ENCODE measurements around the gene POLR2E. TPM values are rescaled to one million over a fixed set of nuclear protein-coding genes. Genes with fewer than 3 reads are reported as not detected.
A peak's percentile ranks its signal among the peaks of the same experiment; 100 is the strongest.

POLR2E gene
- polyA plus RNA-seq = 237 TPM

- Mint-ChIP-seq H3K9me3 (peaks cover 0 to 2% (median 0%) of the 10 kb centered on the region in 3 donors), H3K4me3 (peak within 1 kb of the TSS; percentile 91 to 98 (median 94)), H3K27ac (peak within 1 kb of the TSS; percentile 88 to 91 (median 89)), H3K36me3 (no peaks in the 10 kb centered on the region), H3K27me3 (peaks cover 1% of the 10 kb centered on the region), H3K4me1 (peaks cover 9 to 20% (median 15%) of the 10 kb centered on the region in 3 donors)
Observed at GRCh38 chr19:1094978-1095701, at the start of gene POLR2E. POLR2E (minus strand) TSS chr19:1095375; CDS start chr19:1095315, 60 bp downstream.

GRCh38 chr19:1144741-1145140 lies 49.6 kb upstream of the POLR2E start:
- Mint-ChIP-seq H3K27me3 (no peaks in the 10 kb centered on the region), H3K4me1 (peaks cover 0 to 1% (median 1%) of the 10 kb centered on the region in 3 donors), H3K27ac (peak overlapping the region; percentile 53 to 92 (median 77)), H3K9me3 (no peaks in the 10 kb centered on the region), H3K36me3 (peaks cover 6% of the 10 kb centered on the region), H3K4me3 (no peak overlapping the region)

DNA sequence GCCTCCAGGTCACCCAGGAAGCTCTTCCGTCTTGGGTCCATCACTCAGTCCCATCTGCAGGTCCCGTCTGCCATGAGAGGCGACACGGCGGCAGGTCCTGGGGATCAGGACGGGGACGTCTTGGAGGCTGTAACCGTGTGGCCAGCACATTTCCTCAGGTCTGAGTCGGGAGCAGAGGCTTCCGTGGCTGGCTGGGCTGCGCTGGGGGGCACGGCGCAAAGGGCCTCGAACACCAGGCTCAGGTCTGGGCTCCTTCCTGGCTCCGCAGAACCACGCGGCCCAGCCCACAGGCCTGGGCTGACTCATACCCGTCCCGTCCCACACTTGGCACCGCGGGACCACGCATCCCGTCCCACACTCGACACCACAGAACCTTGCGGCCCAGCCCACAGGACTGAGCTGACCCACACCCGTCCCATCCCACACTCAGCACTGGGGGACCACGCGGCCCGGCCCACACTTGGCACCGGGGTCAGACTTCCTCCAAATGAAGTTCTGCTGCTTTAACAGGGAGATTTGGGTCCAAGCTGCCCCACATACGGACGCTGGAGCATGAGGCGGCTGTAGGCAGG lies 48.7 kb upstream of the POLR2E start:
- Mint-ChIP-seq H3K4me1 (peaks cover 0 to 1% (median 1%) of the 10 kb centered on the region in 3 donors), H3K27ac (peak overlapping the region in 1 of 3 donors; percentile 77), H3K36me3 (peaks cover 8% of the 10 kb centered on the region), H3K4me3 (no peak overlapping the region), H3K27me3 (no peaks in the 10 kb centered on the region), H3K9me3 (no peaks in the 10 kb centered on the region)

- peaks cover 8% of the 10 kb centered on the region for H3K36me3 Mint-ChIP-seq
- no peaks in the 10 kb centered on the region for H3K9me3 Mint-ChIP-seq
- H3K4me1 Mint-ChIP-seq = peaks cover 0 to 1% (median 1%) of the 10 kb centered on the region in 3 donors
- H3K27ac Mint-ChIP-seq = peak overlapping the region in 1 of 3 donors; percentile 25
- H3K4me3 Mint-ChIP-seq = no peak overlapping the region
- no peaks in the 10 kb centered on the region for H3K27me3 Mint-ChIP-seq
Observed at GRCh38 chr19:1141944-1142343, 46.8 kb upstream of the POLR2E start.

- H3K27me3 Mint-ChIP-seq = no peaks in the 10 kb centered on the region
- peaks cover 0 to 5% (median 1%) of the 10 kb centered on the region in 3 donors for H3K4me1 Mint-ChIP-seq
- peak overlapping the region in 1 of 4 donors; percentile 37 for H3K4me3 Mint-ChIP-seq
- no peaks in the 10 kb centered on the region for H3K9me3 Mint-ChIP-seq
- H3K27ac Mint-ChIP-seq = no peak overlapping the region
- peaks cover 8% of the 10 kb centered on the region for H3K36me3 Mint-ChIP-seq
Observed at GRCh38 chr19:1140272-1141027, 45.3 kb upstream of the POLR2E start.

- peaks cover 0 to 4% (median 0%) of the 10 kb centered on the region in 3 donors for H3K4me1 Mint-ChIP-seq
- peak overlapping the region in 1 of 3 donors; percentile 60 for H3K27ac Mint-ChIP-seq
- no peaks in the 10 kb centered on the region for H3K9me3 Mint-ChIP-seq
- peaks cover 5% of the 10 kb centered on the region for H3K36me3 Mint-ChIP-seq
- H3K27me3 Mint-ChIP-seq = no peaks in the 10 kb centered on the region
- H3K4me3 Mint-ChIP-seq = no peak overlapping the region
Observed at GRCh38 chr19:1139126-1139525, 44.0 kb upstream of the POLR2E start.

- peaks cover 5% of the 10 kb centered on the region for H3K36me3 Mint-ChIP-seq
- H3K9me3 Mint-ChIP-seq = no peaks in the 10 kb centered on the region
- H3K27me3 Mint-ChIP-seq = no peaks in the 10 kb centered on the region
- no peak overlapping the region for H3K27ac Mint-ChIP-seq
- H3K4me3 Mint-ChIP-seq = no peak overlapping the region
- H3K4me1 Mint-ChIP-seq = peaks cover 4 to 7% (median 5%) of the 10 kb centered on the region in 3 donors
Observed at GRCh38 chr19:1138121-1138520, 42.9 kb upstream of the POLR2E start.

- Mint-ChIP-seq H3K36me3 (peaks cover 5% of the 10 kb centered on the region), H3K9me3 (no peaks in the 10 kb centered on the region), H3K4me3 (peak overlapping the region in 1 of 4 donors; percentile 38), H3K4me1 (peaks cover 4 to 7% (median 5%) of the 10 kb centered on the region in 3 donors), H3K27ac (no peak overlapping the region), H3K27me3 (no peaks in the 10 kb centered on the region)
Observed at GRCh38 chr19:1136621-1137317, 41.6 kb upstream of the POLR2E start.

DNA sequence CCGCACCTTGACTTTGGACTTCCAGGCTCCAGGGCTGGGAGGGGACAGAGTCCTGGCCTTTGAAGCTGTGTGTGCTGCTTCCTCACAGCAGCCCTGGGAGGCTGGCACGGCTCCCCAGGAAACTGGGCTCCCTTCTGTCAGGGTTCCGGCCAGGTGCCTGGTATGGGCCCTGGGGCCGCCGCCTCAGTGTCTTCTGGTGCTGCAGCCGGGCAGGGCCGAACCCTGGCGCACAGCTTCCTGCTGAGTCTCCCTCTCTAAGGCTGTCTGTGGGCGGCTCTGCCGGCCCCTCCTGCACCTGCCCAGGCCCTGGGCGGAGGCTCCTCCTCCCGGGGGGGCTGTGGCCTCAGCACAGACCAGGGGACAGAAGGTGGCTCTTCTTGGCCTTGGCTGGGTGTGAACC lies 41.0 kb upstream of the POLR2E start:
- no peak overlapping the region for H3K27ac Mint-ChIP-seq
- H3K9me3 Mint-ChIP-seq = no peaks in the 10 kb centered on the region
- peak overlapping the region in 1 of 4 donors; percentile 38 for H3K4me3 Mint-ChIP-seq
- H3K27me3 Mint-ChIP-seq = no peaks in the 10 kb centered on the region
- peaks cover 5% of the 10 kb centered on the region for H3K36me3 Mint-ChIP-seq
- H3K4me1 Mint-ChIP-seq = peaks cover 4 to 7% (median 5%) of the 10 kb centered on the region in 3 donors

- Mint-ChIP-seq H3K27me3 (no peaks in the 10 kb centered on the region), H3K27ac (peak overlapping the region in 2 of 3 donors; percentile 71 to 83), H3K4me1 (peaks cover 10 to 12% (median 10%) of the 10 kb centered on the region in 3 donors), H3K9me3 (no peaks in the 10 kb centered on the region), H3K36me3 (peaks cover 5% of the 10 kb centered on the region), H3K4me3 (no peak overlapping the region)
Observed at GRCh38 chr19:1135454-1135853, 40.3 kb upstream of the POLR2E start.

DNA sequence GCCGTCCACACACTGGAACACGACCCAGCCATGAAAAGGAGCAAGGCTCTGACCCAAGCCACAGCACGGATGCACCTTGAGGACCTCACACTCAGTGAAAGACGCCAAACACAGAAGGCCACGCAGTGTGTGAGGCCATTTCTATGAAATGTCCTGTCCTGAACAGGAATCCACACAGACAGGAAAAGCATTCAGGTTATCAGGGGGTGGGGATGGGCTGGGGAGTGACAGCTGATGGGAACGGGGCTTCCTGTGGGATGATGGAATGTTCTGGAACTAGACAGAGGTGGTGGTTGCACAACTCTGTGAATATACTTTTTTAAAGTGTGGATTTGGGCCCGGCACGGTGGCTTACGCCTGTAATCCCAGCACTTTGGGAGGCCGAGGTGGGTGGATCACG lies 39.3 kb upstream of the POLR2E start:
- Mint-ChIP-seq H3K27ac (peak overlapping the region in 1 of 3 donors; percentile 25), H3K9me3 (no peaks in the 10 kb centered on the region), H3K36me3 (peaks cover 2% of the 10 kb centered on the region), H3K4me1 (peaks cover 12 to 17% (median 15%) of the 10 kb centered on the region in 3 donors), H3K27me3 (no peaks in the 10 kb centered on the region), H3K4me3 (no peak overlapping the region)

GRCh38 chr19:1133471-1133929 lies 38.3 kb upstream of the POLR2E start:
- H3K27ac Mint-ChIP-seq = peak overlapping the region; percentile 90 to 95 (median 93)
- H3K27me3 Mint-ChIP-seq = no peaks in the 10 kb centered on the region
- peak overlapping the region; percentile 83 to 91 (median 88) for H3K4me3 Mint-ChIP-seq
- H3K36me3 Mint-ChIP-seq = no peaks in the 10 kb centered on the region
- H3K9me3 Mint-ChIP-seq = no peaks in the 10 kb centered on the region
- peaks cover 12 to 18% (median 17%) of the 10 kb centered on the region in 3 donors for H3K4me1 Mint-ChIP-seq

DNA sequence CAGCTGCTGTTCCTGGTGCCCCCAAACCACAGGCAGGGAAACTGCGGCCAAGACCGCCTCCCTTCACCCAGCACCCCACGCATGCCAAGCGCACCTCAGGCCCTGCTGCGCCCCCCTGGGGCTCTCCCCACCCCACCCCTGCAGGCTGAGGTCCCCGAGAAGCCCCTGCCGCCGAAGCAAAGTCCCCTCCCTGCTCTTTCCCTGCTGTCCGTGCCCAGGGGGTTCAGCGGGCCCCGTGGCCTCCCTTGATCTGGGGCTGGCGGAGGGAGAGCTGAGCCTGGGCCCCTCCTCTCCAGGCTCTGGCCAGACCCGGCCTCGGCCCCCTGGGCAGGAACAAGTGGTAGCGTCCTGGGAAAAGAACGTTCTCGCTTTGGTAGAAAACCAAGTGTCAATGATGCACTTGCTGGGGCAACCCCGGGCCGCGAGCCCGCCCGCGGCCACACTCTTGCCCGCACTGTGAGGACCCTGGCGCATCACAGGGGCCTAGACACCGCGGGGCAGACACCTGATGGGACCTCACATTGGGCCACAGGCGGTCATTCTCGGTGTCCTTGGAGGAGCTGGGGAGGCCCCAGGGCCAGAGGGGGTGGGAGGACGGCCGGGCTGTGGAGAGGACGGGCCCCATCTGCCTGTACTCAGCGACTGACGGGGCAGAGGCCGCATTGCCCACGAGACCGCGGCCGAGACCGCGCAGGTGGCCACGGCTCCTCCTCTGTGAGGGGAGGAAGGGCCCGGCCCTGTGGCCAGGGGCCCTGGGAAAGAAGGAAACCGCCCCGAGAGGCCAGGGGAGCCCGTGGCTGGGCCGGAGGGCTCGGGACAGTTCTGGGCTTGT lies 37.6 kb upstream of the POLR2E start:
- H3K9me3 Mint-ChIP-seq = no peaks in the 10 kb centered on the region
- peak overlapping the region; percentile 83 to 93 (median 90) for H3K4me3 Mint-ChIP-seq
- no peaks in the 10 kb centered on the region for H3K27me3 Mint-ChIP-seq

More for the DNA sequence above, 37.6 kb upstream of the POLR2E start:
- no peaks in the 10 kb centered on the region for H3K36me3 Mint-ChIP-seq
- H3K4me1 Mint-ChIP-seq = peaks cover 12 to 18% (median 17%) of the 10 kb centered on the region in 3 donors
- peak overlapping the region; percentile 90 to 95 (median 93) for H3K27ac Mint-ChIP-seq

Data from IgD-negative memory B cell (primary cell).